ENCODE results near the gene CC2D2B.

The CC2D2B gene

DNA sequence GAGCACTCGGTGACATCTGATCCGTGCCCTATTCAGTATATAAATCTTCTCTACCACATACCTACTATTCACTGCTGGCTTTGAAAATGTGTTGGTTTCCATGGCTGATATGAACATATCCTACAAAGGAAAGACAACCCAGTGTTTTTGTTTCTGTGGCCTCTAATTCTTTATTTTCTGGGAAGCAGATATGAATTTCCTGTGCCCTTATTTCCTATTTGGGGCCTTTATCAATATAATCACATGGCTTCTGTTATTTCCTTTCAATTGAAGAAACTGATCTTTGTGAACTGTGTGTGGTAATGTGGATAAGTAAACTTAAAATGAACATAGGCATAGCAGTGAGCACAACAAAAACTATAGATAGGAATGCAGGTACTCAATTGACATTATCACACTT lies 146.2 kb downstream of the CC2D2B start:
- no peak for ATAC-seq
- TF ChIP-seq ISL1 (CRISPR knock-in tag; IDR thresholded peaks at IDR 0.05), result no peak
- TF ChIP-seq BACH2 (CRISPR knock-in tag; IDR thresholded peaks at IDR 0.05; ENCODE audit: borderline replicate concordance), result no peak
- no peak for TF ChIP-seq ZNF565 (CRISPR knock-in tag; conservative IDR thresholded peaks at IDR 0.05; ENCODE audit: low read depth)
- TF ChIP-seq ZC3H10 (CRISPR knock-in tag; IDR thresholded peaks at IDR 0.05), result no peak
- no peak for TF ChIP-seq RARB (CRISPR knock-in tag; IDR thresholded peaks at IDR 0.05)
- TF ChIP-seq ZNF70 (CRISPR knock-in tag; IDR thresholded peaks at IDR 0.05), result no peak
- TF ChIP-seq ARNTL (CRISPR knock-in tag; IDR thresholded peaks at IDR 0.05; ENCODE audit: borderline replicate concordance, low read depth), result no peak
- no peak for TF ChIP-seq ZFP3 (CRISPR knock-in tag; IDR thresholded peaks at IDR 0.05)
- TF ChIP-seq PATZ1 (CRISPR knock-in tag; IDR thresholded peaks at IDR 0.05; ENCODE audit: borderline replicate concordance), result no peak
- TF ChIP-seq OSR1 (CRISPR knock-in tag; IDR thresholded peaks at IDR 0.05), result no peak
- TF ChIP-seq, protein P1, sequence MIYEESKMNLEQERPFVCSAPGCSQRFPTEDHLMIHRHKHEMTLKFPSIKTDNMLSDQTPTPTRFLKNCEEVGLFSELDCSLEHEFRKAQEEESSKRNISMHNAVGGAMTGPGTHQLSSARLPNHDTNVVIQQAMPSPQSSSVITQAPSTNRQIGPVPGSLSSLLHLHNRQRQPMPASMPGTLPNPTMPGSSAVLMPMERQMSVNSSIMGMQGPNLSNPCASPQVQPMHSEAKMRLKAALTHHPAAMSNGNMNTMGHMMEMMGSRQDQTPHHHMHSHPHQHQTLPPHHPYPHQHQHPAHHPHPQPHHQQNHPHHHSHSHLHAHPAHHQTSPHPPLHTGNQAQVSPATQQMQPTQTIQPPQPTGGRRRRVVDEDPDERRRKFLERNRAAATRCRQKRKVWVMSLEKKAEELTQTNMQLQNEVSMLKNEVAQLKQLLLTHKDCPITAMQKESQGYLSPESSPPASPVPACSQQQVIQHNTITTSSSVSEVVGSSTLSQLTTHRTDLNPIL (CRISPR knock-in tag; IDR thresholded peaks at IDR 0.05; ENCODE audit: low read depth), result no peak
- no peak for TF ChIP-seq SNAI2 (CRISPR knock-in tag; IDR thresholded peaks at IDR 0.05)
- TF ChIP-seq TOX (CRISPR knock-in tag; IDR thresholded peaks at IDR 0.05; ENCODE audit: borderline replicate concordance), result no peak
- TF ChIP-seq TSHZ2 (CRISPR knock-in tag; IDR thresholded peaks at IDR 0.05), result no peak
- TF ChIP-seq ZNF8 (CRISPR knock-in tag; IDR thresholded peaks at IDR 0.05), result no peak
- TF ChIP-seq, protein P2, sequence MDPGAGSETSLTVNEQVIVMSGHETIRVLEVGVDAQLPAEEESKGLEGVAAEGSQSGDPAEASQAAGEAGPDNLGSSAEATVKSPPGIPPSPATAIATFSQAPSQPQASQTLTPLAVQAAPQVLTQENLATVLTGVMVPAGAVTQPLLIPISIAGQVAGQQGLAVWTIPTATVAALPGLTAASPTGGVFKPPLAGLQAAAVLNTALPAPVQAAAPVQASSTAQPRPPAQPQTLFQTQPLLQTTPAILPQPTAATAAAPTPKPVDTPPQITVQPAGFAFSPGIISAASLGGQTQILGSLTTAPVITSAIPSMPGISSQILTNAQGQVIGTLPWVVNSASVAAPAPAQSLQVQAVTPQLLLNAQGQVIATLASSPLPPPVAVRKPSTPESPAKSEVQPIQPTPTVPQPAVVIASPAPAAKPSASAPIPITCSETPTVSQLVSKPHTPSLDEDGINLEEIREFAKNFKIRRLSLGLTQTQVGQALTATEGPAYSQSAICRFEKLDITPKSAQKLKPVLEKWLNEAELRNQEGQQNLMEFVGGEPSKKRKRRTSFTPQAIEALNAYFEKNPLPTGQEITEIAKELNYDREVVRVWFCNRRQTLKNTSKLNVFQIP (CRISPR knock-in tag; IDR thresholded peaks at IDR 0.05; ENCODE audit: borderline replicate concordance, low read depth), result no peak
- no peak for TF ChIP-seq CSDC2 (CRISPR knock-in tag; IDR thresholded peaks at IDR 0.05)

- no peak for TF ChIP-seq ISL1 (CRISPR knock-in tag; IDR thresholded peaks at IDR 0.05)
- no peak for TF ChIP-seq TCF4 (CRISPR knock-in tag; IDR thresholded peaks at IDR 0.05; ENCODE audit: borderline replicate concordance)
- no peak for TF ChIP-seq ZFP30 (CRISPR knock-in tag; IDR thresholded peaks at IDR 0.05)
- TF ChIP-seq BACH2 (CRISPR knock-in tag; IDR thresholded peaks at IDR 0.05; ENCODE audit: borderline replicate concordance), result no peak
- no peak for TF ChIP-seq TOX (CRISPR knock-in tag; IDR thresholded peaks at IDR 0.05; ENCODE audit: borderline replicate concordance)
- TF ChIP-seq ZNF8 (CRISPR knock-in tag; IDR thresholded peaks at IDR 0.05), result no peak
- TF ChIP-seq ZFP3 (CRISPR knock-in tag; IDR thresholded peaks at IDR 0.05), result no peak
- no peak for ATAC-seq
Observed at GRCh38 chr10:96056787-96057186, 149.0 kb downstream of the CC2D2B start.

DNA sequence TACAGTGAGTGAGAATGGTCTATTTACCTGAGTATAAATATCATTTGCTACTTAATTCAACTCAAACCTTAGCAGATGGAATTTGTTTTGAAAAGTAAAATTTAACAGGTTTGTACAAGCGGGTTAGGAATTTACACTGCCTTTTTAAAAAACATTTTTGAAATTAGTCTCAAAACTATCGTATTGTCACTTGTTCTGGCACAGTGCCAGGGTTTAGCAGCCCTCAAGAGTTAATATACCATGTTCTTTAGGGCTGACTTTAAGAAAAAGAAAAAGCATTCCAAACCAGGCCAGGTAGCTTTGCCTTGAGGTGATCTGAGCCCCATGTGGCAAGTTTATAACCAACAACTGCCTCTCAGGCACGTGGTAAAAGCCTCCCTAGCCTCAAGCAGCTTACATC lies 153.5 kb downstream of the CC2D2B start:
- ATAC-seq, result no peak
- no peak for TF ChIP-seq PATZ1 (CRISPR knock-in tag; IDR thresholded peaks at IDR 0.05; ENCODE audit: borderline replicate concordance)
- TF ChIP-seq TOX (CRISPR knock-in tag; IDR thresholded peaks at IDR 0.05; ENCODE audit: borderline replicate concordance), result no peak
- no peak for TF ChIP-seq ESRRG (CRISPR knock-in tag; IDR thresholded peaks at IDR 0.05)
- no peak for TF ChIP-seq ZFP3 (CRISPR knock-in tag; IDR thresholded peaks at IDR 0.05)
- TF ChIP-seq, protein P2 (CRISPR knock-in tag; IDR thresholded peaks at IDR 0.05; ENCODE audit: borderline replicate concordance, low read depth), result no peak
- TF ChIP-seq ZNF8 (CRISPR knock-in tag; IDR thresholded peaks at IDR 0.05), result no peak
- TF ChIP-seq ZNF70 (CRISPR knock-in tag; IDR thresholded peaks at IDR 0.05), result no peak
- TF ChIP-seq, protein P1 (CRISPR knock-in tag; IDR thresholded peaks at IDR 0.05; ENCODE audit: low read depth), result no peak
- no peak for TF ChIP-seq PPARA (CRISPR knock-in tag; IDR thresholded peaks at IDR 0.05; ENCODE audit: borderline replicate concordance)
- TF ChIP-seq OSR1 (CRISPR knock-in tag; IDR thresholded peaks at IDR 0.05), result no peak

Data from SK-N-SH treated with all-trans-retinoic acid at 6 μM for 48 hours (cell line).